Right lung (tissue), 5 donors: ENCODE results near the gene CCNL2. TPM values are rescaled to one million over a fixed set of nuclear protein-coding genes. Genes with fewer than 3 reads are reported as not detected.

Source experiments
- DNase-seq, 2 donors: peaks; one replicate each; pipeline ENCODE4 v3.0.0-alpha.2; 2013
- polyA plus RNA-seq, 5 donors: library from polyadenylated mRNA; unstranded; fragments of 120-200 nt; gene quantifications; one replicate each; pipeline versions ENCODE4 v1.2.1 to v1.2.3, GENCODE V29; 2013; ENCODE audit warnings: inconsistent platforms in 1 of 5, low replicate concordance in 1 of 5; ENCODE audit not compliant: insufficient read length in 5 of 5, insufficient read depth in 1 of 5

CCNL2 gene
- polyA plus RNA-seq, 5 donors, result 256 to 387 (median 327) TPM

- no peak for DNase-seq
Observed at GRCh38 chr1:1359308-1359663, 39.8 kb downstream of the CCNL2 start.

GRCh38 chr1:1358433-1359271 lies 40.5 kb downstream of the CCNL2 start, which contains the start of gene MXRA8:
MXRA8 (minus strand) TSS chr1:1358555; CDS start chr1:1358504, 51 bp downstream.
- DNase-seq, result peak; percentile 89

GRCh38 chr1:1357871-1358432 lies 41.2 kb downstream of the CCNL2 start:
- DNase-seq, result peak in 1 of 2 donors; percentile 62

GRCh38 chr1:1356796-1357401 lies 42.2 kb downstream of the CCNL2 start:
- DNase-seq, result no peak

GRCh38 chr1:1356166-1356795 lies 42.9 kb downstream of the CCNL2 start:
- no peak for DNase-seq

- no peak for DNase-seq
Observed at GRCh38 chr1:1355416-1355815, 43.7 kb downstream of the CCNL2 start.

- DNase-seq, result no peak
Observed at GRCh38 chr1:1354271-1355247, 44.6 kb downstream of the CCNL2 start.

GRCh38 chr1:1353389-1354151 lies 45.6 kb downstream of the CCNL2 start:
- DNase-seq, result no peak

GRCh38 chr1:1352786-1353388 lies 46.2 kb downstream of the CCNL2 start:
- DNase-seq, result no peak

- DNase-seq, result no peak
Observed at GRCh38 chr1:1351511-1352427, 47.4 kb downstream of the CCNL2 start.

- DNase-seq, result peak; percentile 69 to 70
Observed at GRCh38 chr1:1349256-1350012, 49.7 kb downstream of the CCNL2 start, which contains the start of gene DVL1. DVL1 (minus strand) TSS chr1:1349418; CDS start chr1:1349065, 353 bp downstream.

- DNase-seq, result no peak
Observed at GRCh38 chr1:1348420-1349255, 50.5 kb downstream of the CCNL2 start.

GRCh38 chr1:1347663-1348419 lies 51.3 kb downstream of the CCNL2 start:
- no peak for DNase-seq

- DNase-seq, result no peak
Observed at GRCh38 chr1:1347026-1347595, 52.0 kb downstream of the CCNL2 start.

- DNase-seq, result no peak
Observed at GRCh38 chr1:1346501-1346890, 52.6 kb downstream of the CCNL2 start.
